ENCODE measurements around the gene TANGO2.

TANGO2 gene

GRCh38 chr22:20043057-20043996 lies 22.4 kb downstream of the TANGO2 start:
- no peak for DNase-seq (ENCODE audit: low read depth in 3 of 3)

- DNase-seq (ENCODE audit: low read depth in 3 of 3), result no peak
Observed at GRCh38 chr22:20043997-20044342, 23.1 kb downstream of the TANGO2 start.

DNA sequence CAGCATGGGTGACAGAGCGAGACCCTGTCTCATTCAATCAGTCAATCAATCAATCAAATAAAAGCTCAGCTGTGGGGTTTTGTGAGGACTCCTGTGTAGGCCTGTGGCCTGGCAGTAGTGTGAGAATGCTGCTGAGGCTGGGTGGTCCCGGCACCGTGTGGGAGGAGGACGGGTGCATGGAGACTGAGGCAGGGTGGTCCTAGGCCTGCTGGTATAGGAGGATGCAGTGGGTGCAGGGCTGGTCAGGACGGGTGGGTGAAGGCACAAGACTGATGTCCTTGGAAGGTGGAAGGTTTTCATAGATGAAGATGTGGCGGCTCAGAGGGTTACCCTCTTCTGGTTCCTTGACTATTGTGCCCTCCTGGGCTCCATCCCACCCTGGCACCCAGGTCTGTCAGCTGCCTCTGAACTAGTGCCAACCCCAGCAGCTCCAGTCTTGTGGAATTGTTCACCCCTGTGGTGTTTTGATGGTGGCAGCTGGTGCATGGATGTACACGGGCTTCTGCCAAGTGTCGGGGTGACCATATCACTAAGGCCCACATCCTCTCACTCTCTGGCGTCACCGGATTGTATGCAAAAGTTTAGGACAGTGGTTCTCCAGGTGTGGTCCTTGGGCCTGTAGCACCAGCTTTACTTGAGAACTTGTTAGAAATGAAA lies 23.7 kb downstream of the TANGO2 start:
- DNase-seq (ENCODE audit: low read depth in 3 of 3), result no peak

DNA sequence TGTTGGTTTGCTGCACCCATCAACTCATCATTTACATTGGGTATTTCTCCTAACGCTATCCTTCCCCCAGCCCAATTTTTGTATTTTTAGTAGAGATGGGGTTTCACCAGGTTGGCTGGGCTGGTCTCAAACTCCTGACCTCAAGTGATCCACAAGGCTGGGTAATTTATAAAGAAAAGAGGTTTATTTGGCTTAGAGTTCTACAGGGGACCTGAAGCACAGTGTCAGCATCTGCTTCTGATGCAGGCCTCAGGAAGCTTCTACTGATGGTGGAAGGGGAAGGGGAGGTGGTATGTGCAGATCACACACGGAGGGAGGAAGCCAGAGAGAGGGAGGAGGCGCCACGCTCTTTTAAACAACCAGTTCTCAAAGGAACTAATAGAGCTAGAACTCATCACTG lies 25.8 kb downstream of the TANGO2 start:
- DNase-seq (ENCODE audit: low read depth in 3 of 3), result no peak

GRCh38 chr22:20051927-20052308 lies 31.0 kb downstream of the TANGO2 start:
- no peak for DNase-seq (ENCODE audit: low read depth in 3 of 3)

- no peak for DNase-seq (ENCODE audit: low read depth in 3 of 3)
Observed at GRCh38 chr22:20052309-20053259, 31.7 kb downstream of the TANGO2 start.

GRCh38 chr22:20053407-20054033 lies 32.6 kb downstream of the TANGO2 start:
- DNase-seq (ENCODE audit: low read depth in 3 of 3), result no peak

DNA sequence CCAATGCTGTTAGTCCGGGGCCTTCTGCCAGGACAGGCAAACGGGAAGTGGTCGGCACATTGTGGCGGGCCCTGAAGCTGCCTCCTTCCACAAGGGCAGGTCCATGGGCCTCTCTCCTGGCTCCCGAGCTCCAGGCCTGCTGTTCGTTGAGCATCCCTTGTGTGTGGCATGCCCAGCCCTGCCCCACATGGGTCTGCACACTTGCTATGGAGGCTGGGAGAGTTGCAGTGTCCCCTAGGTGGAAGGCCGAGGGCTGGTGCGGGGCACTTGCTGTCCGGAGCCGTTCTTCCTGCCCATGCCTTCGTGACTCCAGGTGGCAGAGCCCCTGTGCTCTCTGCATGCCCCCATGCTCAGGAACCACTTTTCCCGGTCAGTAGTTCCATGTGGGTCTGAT lies 33.1 kb downstream of the TANGO2 start:
- DNase-seq (ENCODE audit: low read depth in 3 of 3), result no peak

GRCh38 chr22:20054485-20054884 lies 33.6 kb downstream of the TANGO2 start:
- no peak for DNase-seq (ENCODE audit: low read depth in 3 of 3)

DNA sequence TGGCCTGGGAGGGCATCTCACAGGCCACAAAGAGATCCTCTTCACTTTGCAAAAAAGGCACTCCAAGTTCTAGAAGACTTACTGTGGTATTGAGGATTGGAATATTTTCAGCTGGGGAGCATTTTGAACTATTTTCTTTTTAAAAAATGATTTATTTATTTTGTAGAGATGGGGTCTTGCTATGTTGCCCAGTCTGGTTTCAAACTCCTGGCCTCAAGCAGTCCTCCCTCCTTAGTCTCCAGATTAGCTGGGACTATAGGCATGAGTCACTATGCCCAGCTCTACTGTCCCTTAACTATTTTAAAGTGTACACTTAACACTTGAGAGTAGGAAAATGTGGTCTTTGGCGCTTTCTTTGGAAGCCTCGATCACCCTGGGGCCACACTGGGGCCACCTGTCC lies 34.2 kb downstream of the TANGO2 start:
- no peak for DNase-seq (ENCODE audit: low read depth in 3 of 3)

DNA sequence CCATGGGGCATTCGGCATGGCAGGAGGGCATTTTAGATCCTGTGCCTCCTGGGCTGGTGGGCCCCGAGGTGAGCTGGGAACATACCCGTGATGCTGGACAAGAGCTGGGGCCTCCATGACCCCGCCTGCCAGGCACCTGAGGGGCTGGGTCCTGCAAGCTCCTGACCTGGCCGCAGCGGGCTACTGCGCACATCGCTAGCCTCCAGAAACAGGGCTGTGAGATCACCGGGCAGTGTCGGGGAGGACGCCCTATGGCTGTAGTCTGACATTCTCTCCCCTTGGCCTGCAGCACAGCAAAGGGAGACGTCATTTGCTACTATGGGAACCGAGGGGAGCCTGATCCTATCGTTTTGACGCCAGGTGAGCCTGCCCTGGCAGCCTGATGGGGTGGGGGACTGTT lies 34.7 kb downstream of the TANGO2 start:
- DNase-seq (ENCODE audit: low read depth in 3 of 3), result no peak

DNA sequence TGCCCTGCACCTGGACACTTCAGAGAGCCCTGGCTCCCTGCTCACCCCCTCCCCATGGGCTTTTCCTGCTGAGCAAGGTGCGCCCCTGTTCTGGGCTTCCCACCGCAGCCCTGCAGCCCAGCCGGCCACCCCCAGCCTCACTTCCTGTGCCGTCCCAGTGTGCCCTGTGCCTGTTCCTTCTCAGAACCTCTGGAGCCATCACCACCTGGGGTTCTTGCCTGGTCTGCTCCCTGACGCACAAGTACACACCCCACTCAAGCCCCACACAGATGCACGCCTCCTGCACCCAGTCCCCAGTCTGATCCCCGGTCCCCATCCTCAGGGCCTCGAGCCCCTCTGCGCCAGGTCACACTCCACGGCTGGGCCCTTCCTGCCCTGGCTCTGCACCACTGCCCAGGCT lies 35.3 kb downstream of the TANGO2 start:
- DNase-seq (ENCODE audit: low read depth in 3 of 3), result no peak

DNA sequence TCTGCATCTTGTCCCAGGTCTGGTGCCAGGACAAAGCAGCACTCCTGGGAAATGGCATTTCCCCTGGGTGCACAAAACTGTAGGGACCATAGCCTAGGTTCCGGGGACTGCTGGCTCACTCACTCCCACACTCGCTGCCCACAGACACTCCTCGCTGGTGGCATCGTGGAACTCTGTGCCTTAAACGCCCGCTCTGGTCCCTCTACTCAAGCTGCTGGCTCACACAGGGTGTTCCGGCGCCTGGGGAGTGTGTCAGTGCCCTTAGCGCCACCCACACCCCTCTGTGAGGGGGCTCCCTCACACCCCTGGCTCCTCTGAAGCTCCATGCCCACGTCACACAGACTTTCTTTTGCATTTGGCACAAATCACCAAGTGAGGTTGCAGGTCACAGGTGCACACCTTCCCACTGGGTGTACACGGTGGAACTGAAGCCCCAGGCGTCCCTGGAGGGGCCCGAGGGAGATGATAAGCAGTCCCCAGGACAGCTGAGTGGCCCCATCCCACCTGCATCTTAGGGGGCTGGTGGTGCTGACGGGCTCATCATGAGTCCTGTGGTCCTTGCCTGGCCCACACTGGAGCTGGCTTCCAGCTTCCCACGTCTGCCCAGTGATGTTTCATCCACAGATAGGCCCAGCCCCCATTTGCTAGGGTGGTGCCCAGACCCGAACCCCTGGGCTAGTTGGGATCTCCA lies 35.9 kb downstream of the TANGO2 start:
- DNase-seq (ENCODE audit: low read depth in 3 of 3), result no peak

DNA sequence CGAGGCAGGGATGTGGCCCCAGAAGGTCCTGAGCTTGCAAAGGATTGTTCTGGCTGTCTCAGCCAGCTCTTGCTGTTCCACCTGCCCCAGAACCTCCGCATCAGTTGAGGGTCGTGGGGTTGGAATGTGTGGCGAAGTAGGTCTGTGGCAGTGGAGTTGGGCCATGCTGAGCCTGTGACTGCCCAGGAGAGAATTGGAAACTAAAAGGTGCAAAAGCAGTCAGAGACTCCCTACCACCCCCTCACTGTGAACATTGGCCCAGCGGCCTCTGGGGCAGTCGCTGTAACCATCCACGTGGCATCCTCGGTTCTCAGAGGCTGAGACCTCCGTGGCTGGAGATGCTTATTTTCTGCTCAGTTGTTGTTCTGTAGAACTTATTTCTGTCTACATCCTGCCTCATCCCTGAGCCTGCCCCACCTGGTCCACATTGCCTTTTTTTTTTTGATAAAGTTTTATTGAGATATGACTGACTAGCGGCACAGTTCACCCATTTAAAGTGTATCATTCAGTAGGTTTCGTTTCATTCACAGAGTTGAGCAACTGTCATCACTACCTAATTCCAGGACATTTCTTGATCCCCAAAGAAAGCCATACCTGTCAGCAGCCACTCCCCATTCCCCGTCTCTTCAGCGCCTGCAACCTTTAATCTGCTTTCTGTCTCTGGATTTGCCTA lies 36.8 kb downstream of the TANGO2 start:
- no peak for DNase-seq (ENCODE audit: low read depth in 3 of 3)

DNA sequence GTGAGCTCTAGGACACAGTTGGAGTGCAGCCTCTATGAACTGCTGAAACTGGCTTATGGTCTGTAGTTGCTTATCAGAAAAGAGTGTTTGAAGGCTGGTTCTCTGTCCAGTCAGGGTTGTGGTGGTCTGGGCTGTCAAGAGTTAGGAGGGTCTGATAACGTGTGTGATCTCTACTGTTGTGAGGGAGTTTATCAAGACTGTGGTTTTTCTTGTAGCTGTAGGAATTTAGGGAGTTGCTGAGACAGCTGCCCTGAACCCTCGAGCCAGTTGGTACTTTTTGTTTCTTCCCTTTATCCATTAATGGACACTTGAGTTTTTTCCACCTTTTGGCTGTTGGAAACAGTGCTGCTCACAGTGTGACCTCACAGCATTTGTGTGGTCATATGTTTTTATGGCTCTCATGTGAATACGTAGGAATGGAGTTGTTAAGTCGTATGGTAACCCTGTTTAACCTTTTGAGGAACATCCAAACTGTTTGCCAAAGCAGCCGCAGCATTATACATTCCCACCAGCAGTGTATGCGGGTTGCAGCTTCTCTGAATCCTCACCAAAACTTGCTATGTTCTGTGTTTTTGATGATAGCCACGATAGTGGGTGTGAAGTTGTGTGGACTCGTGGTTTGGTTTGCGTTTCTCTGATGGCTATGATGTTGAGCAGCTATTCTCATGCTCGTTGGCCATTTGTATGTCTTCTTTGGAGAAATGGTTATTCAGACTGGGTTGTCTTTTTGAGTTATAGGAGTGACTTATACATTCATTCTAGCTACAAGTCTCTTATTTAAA lies 38.3 kb downstream of the TANGO2 start:
- no peak for DNase-seq (ENCODE audit: low read depth in 3 of 3)

- no peak for DNase-seq (ENCODE audit: low read depth in 3 of 3)
Observed at GRCh38 chr22:20060700-20061480, 40.0 kb downstream of the TANGO2 start.

- DNase-seq (ENCODE audit: low read depth in 3 of 3), result no peak
Observed at GRCh38 chr22:20061481-20061861, 40.6 kb downstream of the TANGO2 start.

- no peak for DNase-seq (ENCODE audit: low read depth in 3 of 3)
Observed at GRCh38 chr22:20062043-20062765, 41.3 kb downstream of the TANGO2 start.

- DNase-seq (ENCODE audit: low read depth in 3 of 3), result no peak
Observed at GRCh38 chr22:20062766-20063083, 41.8 kb downstream of the TANGO2 start.

Measured in stimulated activated CD4-positive, alpha-beta T cell treated with anti-CD3 and anti-CD28 coated beads, TNF-alpha, amount 100 ng/mL, for 24 hours (primary cell).